Measurements from ENCODE around the gene GRK5. TPM values are rescaled to one million over a fixed set of nuclear protein-coding genes. Genes with fewer than 3 reads are reported as not detected.
"Not testable (repeated sequence)": the region's sequence is repeated elsewhere in the genome, so short reads cannot be mapped to it uniquely, and the experiment has no call there.

Gene GRK5
- total RNA-seq, 1 experiment from 2014 or later = 1.2 TPM

GRCh38 chr10:119239630-119240029, 32.3 kb downstream of the GRK5 start:
- not testable (repeated sequence) for H4K91ac ChIP-seq (ENCODE audit: insufficient read length, low read depth, low read length); H3K23ac ChIP-seq (ENCODE audit: insufficient read length, low read depth, low read length); H3K27ac Mint-ChIP-seq

More at GRCh38 chr10:119239630-119240029, 32.3 kb downstream of the GRK5 start:
- H2BK120ac ChIP-seq (ENCODE audit: low read depth, low read length, poor library complexity, severe bottlenecking); H3K27me3 ChIP-seq (ENCODE audit: insufficient read depth, low read length); H4K5ac ChIP-seq (ENCODE audit: insufficient read length, low read depth, low read length); H4K8ac ChIP-seq (replicated peaks; ENCODE audit: insufficient read length, low read depth, low read length); H3K79me2 ChIP-seq (ENCODE audit: insufficient read depth, low read length); H3K27ac ChIP-seq (ENCODE audit: insufficient read length, low read depth, low read length); H3K9me3 Mint-ChIP-seq; H3K36me3 Mint-ChIP-seq (ENCODE audit: insufficient read depth in 1 of 3, low read depth in 3 of 3); H3K4me2 ChIP-seq (ENCODE audit: insufficient read depth, insufficient read length, low read length); H2AFZ ChIP-seq (ENCODE audit: low read length); H3K27me3 Mint-ChIP-seq (ENCODE audit: low read depth); H3K56ac ChIP-seq (ENCODE audit: insufficient read length, low read depth, low read length); H3K79me1 ChIP-seq (ENCODE audit: insufficient read depth, low read depth, low read length, poor library complexity, severe bottlenecking); H3K23me2 ChIP-seq (ENCODE audit: insufficient read length, low read depth, low read length, poor library complexity, severe bottlenecking); H2BK15ac ChIP-seq (ENCODE audit: low read depth, low read length); H2AK5ac ChIP-seq (ENCODE audit: insufficient read length, low read length); H3K4me1 ChIP-seq (ENCODE audit: insufficient read depth, low read length); DNase-seq; H3K4ac ChIP-seq (ENCODE audit: low read depth, low read length); H2BK12ac ChIP-seq (ENCODE audit: insufficient read length, low read depth, low read length); H2BK5ac ChIP-seq (ENCODE audit: insufficient read length, low read length); H3K9me3 ChIP-seq (ENCODE audit: control insufficient read depth, low read depth, low read length); H4K20me1 ChIP-seq (ENCODE audit: control insufficient read depth, insufficient read depth, insufficient read length); H3K9ac ChIP-seq (ENCODE audit: extremely low read depth, insufficient read length, low read length); H2BK20ac ChIP-seq (ENCODE audit: low read depth, low read length, poor library complexity, severe bottlenecking); H3K14ac ChIP-seq (ENCODE audit: insufficient read depth, low read length); H3K4me3 Mint-ChIP-seq; H3T11ph ChIP-seq (ENCODE audit: low read length); H3K18ac ChIP-seq (ENCODE audit: insufficient read length, low read depth, low read length): not testable (repeated sequence)
- WGBS (ENCODE audit: extremely low coverage, insufficient read length, low lambda C conversion rate) = no CpG with 5 or more reads among the region's 4 CpGs
- H3K4me1 Mint-ChIP-seq = peaks cover 33 to 44% of the 10 kb centered on the region in 2 experiments

Measured in H9 (cell line).